ENCODE measurements around the gene IGFBP5.
A peak's percentile ranks its signal among the peaks of the same experiment; 100 is the strongest.

IGFBP5 gene

DNA sequence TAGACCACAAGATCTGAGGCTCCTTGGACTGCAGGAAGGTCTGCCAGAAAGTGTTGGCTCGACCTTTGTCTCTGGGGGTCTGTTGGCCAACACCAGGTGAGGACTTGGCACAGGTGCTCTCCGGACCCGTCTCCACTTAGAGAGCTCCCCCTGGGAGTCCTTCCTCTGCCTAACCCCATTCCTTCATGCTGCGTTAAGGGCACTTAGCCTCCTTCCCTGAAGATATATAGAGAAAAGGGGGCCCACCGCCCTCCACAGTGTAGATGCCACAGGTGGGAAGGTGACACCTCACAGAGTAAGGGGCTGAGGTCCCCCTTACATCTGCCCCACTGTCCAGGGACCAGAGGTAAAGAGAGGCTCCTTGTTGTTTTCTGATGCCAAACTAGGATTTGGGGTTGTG is 8.2 kb downstream of the IGFBP5 start:
- no peak for DNase-seq

DNA sequence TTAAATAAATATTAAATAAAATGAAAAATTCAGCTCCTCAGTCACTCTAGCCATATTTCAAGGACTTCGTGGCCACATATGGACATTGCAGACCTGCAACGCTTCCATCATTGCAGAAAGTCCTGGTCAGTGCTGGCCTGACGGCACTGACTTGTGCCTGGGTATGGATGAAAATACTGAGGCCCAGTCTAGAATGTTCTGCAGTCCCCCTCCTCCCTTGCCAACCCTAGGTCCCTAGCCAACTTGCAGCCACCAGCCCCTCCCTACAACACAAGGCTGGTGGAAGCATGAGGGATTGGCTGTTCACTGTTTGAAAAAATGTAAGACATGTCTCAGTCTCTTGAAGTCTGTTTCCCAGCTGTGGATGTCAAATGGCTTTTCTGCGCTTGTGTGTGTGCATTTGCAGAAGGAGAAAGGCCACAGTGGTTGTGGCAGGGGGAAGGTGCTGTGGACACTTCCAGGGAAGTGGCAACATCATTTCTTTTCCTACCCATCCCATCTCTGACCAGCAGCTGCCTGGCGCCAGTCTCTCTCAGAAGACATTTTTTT is 9.9 kb downstream of the IGFBP5 start:
- no peak for DNase-seq

DNA sequence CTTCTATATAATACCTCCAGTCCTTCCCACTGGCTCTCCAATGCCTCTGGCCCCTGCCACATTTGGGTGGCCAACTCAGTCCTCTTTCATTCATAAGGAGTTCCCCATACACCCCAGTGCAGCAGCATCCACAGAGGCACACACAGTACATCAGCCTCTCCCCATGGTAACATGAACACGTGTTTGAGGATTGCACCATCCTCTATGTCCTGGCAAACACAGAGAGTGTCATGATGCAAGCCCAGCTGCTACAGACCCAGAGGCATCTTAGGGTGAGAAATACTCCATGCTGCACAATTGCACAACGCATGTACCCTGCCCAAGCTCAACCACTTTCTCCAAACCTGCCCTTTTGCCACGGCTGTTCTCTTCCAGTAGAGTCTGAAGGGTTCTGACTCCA is 11.5 kb downstream of the IGFBP5 start:
- no peak for DNase-seq

DNA sequence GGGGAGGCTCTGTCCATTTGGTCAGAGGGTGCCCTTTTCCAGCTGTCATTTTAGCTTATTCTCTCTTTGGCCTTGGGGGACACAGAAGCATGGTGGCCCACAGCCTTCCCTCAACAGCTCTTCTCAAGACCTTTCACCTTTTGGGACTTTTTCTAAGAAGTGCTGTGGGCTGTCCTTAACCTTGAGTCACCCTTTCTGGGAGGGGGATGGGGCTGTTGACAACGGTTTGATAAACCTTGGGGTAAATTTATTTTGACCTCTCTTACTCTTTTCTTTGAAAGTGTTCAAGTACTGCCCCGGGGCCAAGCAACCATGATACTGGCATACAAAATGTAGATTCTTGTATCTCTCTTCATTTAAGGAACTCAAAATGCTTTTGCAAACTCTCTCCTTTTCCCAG is 13.7 kb downstream of the IGFBP5 start:
- DNase-seq: no peak

DNA sequence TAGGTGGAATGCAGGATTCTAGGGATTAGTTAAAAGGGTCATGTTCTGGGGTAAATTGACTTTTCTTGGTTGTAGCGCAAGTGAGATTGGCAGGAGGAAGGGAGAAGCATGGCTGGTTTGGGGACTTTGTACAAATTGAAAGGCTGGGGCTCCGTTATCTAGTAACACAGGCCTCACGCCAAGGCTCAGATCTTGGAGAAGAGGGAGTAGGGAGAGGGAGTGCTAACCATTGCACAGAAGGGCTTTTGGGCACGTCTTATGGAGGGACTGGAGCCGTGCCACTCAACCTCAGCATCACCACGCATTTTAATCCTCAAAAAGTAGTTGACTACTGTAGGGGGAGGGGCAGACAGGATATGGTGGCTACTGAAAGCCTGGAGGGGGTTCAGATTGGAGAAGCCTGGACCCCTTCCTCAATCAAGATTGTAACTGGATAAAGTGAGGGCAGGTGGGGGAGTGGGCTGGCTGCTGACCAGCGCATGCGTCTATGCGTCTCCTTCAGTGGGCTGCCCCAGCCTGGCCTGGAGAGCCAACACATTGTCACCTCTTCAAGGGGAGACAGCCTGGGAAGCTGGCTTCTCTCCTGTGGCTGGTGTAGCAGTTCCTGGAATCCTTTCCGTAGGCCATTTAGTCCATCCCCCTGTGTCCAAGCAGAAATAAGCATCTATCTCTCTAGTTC is 14.3 kb downstream of the IGFBP5 start:
- no peak for DNase-seq

DNA sequence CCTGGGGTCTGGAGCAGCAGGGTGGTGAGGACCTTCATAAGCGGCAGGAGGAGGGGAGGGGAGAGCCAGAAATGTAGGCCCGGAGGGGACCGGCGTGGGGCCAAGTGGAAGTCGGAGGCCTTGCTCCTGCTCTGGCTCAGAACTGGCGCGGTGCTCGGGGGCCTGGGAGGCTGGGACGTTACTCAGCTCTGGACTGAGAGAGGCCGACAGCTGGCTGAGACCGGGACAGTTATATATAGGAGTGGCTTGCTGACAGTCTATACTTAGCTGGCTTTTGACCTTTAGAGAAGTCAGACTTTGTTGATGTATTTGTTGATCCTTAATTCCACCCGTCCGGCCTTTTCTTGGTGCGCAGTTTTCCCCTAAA is 15.7 kb downstream of the IGFBP5 start:
- DNase-seq: no peak

DNA sequence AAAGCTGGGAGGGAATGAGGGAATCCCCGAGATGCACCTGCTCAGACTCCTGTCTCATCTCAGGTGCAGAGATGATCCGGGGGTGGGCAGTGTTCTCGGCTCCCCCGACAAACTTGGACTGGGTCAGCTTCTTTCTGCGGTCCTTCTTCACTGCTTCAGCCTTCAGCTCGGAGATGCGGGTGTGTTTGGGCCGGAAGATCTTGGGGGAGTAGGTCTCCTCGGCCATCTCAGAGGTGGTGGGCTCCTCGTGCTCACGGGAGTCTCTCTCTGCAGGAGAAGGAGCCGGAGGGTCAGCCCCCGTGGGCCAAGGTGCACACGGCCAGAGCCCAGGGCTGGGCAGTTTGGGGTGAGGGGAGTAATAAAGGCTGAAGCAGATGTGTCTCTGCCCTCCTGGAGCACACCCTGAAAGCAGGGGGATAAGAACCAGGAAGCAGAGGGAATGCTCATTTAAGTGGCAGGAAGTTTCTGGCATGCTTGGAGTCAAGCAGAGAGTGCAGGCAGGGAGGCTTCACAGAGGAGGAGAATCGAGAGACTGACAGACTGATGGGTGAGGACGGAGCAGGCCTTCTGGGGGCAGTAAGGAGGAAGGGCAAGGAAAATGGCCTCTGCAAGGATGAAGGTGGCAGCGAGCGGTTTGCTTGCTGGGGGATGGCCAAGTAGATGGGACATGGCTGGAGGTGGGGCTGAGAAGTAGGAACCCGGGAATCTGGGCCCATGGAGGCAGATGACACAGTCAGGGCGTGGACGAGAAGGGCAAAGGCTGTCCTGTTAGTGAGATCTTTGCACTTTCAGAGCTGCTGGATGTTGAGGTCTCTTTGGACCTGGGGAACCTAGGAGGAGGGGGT is 16.3 kb downstream of the IGFBP5 start:
- no peak for DNase-seq

DNA sequence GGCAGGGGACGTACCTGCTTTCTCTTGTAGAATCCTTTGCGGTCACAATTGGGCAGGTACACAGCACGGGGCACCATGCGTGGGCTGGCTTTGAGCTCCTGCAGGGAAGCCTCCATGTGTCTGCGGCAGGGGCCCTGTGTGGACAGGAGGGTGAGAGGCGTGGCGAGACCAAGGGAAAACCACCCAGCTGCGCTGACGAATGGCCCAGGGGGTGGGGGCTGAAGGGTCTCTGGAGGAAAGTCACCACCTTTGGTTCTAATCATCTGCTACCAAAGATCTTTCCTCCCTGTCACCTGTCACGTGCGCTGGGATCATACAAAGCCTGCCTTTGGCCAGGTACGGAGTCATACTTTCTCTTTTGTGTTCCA is 17.3 kb downstream of the IGFBP5 start:
- DNase-seq: no peak

DNA sequence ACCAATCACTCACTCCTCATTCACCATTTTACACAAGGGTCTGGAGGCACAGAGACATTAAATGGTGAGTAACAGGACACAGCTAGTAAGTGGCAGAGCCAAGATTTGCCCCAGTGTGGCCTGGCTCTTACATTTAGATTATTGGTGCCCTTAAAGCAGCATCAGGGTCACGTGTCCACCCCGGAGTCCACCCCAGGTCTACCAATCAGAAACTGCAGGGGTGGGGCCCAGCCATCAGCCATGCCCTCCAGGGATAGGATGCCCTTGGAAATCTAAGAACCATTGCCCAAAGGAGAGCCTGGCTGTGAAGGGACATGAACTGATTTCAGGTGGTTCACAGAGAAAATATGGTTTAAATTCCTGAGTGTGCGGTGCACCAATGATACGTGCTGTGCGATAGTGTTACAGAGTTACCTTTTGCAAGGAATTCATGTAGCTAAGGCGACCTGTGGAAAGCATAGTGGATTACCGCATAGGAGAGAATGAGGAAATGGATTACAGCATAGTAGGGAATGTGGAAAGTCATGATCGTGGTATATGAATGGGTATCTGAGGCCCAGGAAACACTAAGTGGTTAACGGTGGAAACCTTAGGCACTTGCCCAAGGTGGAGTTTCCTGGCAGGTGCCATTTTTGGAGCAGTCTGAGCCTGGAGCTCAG is 17.8 kb downstream of the IGFBP5 start:
- no peak for DNase-seq

DNA sequence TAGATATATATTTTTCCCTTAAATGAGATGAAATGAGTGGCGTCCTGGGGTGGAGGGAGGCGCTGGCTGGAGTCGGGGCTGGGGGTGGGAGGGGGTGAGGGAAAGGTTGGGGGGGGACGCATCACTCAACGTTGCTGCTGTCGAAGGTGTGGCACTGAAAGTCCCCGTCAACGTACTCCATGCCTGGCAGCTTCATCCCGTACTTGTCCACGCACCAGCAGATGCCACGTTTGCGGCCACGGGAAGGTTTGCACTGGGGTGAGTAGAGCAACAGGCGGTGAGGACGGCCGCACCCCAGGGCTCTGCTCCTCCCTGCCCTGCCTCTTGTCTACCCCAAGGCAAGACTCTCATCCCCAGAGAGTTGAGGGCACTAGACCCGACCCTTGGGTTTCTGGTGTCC is 18.7 kb downstream of the IGFBP5 start:
- no peak for DNase-seq

DNA sequence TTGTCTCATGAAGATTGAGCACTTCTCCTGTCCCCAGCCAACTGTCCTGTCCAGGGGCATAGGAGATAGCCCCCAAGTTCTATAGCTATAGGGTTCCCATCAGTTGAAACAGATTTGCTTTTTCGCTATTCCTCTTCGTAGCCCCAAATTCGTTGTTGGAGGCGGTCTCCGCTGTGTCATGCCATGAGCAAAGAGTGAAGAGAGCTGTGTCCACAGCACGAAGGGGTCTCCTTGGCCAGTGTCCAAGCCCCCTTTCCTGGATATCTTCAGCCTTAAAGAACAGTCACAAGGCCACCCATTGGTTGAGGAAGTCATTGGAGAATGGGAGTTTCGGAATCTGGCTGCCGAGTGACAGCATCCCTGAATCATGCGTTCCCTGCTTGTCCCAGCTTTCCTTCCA is 21.0 kb downstream of the IGFBP5 start:
- no peak for DNase-seq

DNA sequence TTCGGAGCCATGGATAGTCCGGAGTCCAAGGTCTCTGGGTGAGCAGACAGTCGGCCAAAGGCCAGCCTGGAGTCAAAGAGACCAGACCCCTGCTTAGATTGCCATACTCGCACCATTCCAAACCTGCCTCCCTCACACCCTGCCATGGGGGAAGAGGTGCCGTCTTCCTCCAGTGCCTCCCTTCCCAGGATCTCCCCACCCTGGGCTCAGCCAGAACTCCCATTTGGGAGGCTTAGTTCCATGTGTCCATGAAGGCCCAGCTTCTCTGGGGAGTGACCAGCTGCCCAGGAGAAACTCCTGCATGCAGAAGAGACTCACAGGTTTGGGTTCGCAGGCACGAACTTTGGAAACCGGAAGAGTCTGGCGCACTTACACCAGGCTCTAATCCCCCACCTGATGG is 21.7 kb downstream of the IGFBP5 start:
- no peak for DNase-seq

DNA sequence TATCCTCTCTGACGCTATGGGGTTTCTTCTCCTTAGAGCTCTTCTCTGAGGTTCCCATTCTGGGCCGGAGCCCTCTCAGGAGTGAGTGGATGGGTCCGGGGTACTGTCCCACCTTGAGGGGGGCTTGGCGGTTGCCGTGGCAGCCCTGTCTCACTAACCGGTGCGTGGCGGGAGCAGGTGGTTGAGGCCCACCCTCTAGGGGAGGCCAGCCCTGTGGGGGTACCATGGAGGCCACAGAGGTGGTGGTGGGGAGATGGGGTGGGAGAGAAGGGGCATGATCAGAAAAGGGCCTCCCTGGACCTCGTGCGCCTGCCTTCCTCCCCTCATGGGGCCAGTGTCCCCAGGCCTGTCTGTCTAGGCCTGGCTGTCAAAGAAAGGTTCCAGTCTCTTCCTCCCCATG is 22.3 kb downstream of the IGFBP5 start:
- no peak for DNase-seq

DNA sequence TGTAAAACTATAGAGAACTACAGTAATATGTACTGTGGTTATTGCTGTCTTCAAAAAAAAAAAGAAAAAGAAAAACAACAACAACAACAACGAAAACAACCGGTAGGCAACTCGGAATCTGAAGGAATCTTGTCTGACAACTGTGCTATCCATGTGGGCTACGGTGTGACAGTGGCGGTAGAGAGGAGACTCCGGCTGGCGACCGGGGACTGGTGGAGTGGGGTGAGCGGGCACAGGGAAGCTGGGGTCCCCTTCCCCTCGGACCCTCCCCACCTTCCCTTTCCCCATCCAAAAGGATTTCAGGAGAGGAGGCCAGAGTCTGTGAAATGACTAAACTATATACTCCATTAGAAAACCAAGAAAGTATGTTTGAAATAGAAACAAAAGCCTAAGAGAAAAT is 22.9 kb downstream of the IGFBP5 start:
- DNase-seq: no peak

DNA sequence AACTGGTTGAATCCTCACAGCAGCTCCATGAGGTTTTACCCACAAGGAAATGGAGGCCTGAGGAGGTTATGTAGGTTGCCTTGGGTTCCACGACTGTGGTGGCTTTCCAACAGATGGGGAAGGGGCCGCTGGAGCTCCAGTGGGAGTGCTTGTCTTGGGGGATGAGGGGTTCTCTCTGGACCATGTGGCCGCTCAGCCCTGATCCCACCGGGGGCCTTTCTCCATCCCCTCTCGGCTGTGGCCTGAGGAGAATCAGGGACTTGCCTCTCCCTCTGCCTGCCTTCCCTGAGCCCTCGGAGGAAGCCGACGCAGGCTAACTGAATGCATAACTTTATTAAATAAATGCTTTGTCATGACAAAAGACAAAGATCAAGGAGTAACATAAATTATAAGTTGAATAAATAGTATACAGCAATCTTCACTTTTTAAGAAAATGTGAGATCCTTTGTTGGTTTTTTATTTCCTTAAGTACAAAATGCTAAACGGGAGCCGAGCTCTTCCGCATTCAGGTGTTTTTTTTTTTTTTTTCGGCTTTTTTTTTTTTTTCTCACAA is 23.5 kb downstream of the IGFBP5 start:
- no peak for DNase-seq

DNA sequence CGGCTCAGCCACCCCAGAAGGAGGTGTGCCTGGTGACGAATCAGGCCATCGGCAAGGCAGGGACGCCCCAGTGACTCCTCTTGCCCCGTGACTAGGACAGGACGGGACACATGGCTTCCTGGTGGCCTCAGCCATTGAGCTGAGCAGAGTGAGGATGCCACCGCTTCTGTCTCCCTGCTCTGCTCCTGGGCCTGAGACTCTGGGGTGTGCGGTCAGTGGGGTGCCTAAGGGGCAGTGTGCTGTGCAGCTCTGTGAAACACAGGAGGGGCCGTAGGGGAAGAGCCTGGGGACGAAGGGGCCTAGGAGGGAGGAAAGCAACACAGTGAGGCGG is 24.3 kb downstream of the IGFBP5 start:
- DNase-seq: no peak

DNA sequence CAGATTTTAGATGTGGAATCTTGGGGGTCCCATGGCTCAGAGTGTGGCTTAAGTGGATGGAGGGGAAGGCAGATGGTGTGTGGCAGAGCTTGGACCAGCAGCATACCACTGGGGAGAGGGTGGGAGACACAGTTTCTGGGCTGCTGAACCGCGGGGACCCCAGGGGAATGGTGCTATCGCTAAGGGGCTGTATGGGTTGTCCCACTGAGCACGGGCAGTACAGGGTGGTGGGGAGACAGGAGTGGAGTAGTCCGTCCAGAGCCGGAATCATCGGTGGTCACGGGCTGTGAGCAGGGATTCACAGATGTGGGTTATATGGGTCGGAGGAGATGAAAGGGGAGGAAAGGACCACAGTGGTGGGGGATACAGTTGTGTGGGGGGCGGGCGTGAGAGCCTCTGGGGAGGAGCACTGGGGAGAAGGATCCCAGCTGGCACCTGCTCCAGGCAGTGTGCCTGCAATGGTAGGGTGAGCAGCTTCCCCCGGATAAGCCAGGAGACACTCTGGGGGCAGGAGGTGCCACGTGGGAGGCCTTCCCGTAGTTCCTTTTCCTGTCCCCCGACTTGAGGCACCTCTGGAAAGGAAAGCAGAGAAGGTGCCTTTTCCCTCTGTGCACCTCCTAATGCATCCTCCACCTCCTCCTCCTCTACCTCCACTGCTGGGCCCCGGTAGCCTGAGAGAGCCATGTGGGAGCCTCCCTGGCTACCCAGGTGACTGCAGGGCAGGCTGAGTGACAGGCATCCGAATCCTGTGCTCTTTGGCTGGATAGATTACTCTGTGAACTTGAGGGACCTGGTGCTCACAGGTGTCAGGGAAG is 24.9 kb downstream of the IGFBP5 start:
- no peak for DNase-seq

DNA sequence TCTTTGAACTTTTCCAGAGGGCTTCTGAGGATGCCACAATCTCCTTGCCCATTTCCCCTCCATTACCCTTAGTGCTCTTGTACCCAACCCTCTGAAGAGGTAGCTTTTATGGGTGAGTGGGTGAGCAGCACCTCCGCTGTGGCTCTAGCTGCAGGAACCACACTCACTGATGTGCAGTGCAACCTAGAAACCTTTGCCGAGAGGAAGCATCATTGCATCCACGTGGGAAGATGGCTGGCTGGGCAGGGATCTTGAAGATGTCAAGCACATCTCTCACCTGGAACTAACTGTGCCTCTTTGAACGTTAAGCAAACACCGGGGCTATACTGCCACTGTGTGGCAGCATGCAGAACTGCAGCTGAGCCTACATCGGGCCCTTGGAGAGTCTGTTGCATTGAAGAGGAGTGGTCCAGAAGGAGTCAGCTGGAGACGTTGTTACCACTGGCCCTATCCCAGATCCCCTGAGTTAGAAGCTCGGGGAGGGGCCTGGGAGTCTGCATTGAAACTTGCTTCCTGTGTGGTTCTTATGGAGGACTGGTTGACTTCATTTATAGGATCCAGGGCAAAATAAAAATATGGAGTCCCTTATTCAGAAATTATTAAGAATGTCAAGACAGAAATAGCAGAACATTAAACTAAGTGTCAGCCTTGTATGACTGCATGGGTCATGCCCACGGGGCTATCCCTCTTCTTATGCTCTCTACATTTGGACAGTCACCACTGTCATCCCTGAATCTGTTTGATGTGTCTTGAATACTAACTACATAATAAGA is 28.7 kb downstream of the IGFBP5 start:
- peak in 4 of 5 experiments; percentile 30 to 58 (median 48) for DNase-seq

DNA sequence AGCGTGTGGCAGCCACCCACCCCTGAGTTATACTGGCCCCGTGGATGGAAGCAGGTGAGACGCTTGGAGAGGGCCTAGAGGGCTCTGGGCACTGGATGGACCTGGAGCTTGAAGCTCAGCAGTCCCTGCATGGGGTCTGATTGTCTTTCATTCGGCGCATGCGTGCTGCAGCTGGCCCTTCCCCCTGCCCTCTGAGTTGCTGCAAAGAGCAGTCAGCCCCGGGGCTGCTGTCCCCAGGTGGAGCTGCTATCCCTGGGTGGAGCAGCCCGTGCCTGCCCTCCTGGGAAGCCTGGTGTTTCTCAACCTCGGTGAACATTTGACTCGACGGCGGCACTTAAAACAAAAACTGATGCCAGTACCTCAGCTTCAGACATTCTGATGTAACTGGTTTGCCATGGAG is 29.6 kb downstream of the IGFBP5 start:
- no peak for DNase-seq

DNA sequence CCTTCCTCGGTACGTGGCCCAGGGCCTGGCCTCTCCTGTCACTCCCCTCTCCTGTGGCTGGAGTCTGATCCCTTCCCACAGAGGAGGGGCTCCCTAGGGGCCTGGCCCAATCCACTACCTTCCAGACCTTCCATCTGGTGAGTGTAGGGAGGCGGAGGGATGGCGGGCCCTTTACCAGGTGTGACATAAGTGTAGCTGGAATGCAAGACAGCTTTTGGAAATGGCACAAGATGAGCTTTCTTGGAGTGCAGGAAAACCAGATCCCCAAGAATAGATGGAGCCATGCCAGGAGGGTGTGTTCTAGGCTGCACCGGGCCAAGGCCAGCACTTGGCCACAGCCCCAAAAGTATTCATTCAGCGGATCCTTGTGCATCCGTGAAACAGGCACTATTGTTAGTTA is 30.1 kb downstream of the IGFBP5 start:
- no peak for DNase-seq

DNA sequence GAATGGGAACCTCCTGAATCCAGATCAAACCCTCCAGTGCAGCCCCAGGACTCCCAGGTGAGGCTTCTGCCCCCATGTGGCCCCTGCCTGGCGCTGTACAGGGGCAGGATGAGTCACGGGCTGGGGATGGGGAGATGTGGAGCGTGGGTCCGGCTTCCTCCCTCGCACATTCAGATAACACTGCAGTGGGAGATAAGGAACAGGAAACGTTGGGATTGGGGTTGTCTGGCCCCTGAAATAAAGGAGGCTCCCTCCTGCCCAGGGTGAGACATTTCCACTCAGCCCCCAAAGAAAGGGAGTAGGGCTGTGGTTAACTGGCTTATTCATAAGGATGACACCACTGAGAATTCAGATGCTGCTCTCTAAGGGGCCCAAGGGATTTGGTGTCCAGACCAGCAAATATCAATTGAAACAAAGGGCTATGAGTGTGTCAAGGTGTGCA is 30.7 kb downstream of the IGFBP5 start:
- no peak for DNase-seq

DNA sequence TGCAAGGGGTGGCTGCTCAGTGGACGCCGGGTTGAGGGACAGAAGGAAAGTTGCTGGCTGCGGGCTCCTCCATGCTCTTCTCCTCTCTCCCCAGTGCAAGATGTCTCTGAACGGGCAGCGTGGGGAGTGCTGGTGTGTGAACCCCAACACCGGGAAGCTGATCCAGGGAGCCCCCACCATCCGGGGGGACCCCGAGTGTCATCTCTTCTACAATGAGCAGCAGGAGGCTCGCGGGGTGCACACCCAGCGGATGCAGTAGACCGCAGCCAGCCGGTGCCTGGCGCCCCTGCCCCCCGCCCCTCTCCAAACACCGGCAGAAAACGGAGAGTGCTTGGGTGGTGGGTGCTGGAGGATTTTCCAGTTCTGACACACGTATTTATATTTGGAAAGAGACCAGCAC is 31.5 kb downstream of the IGFBP5 start:
- no peak for DNase-seq

Data from T-helper 2 cell (primary cell).